Lower leg skin (tissue), 3 donors: Measurements from ENCODE around the gene CDK18.

Source experiments
- CTCF ChIP-seq, 3 donors: fragments of 450-650 bp; IDR thresholded peaks; one replicate each; pipeline ENCODE4 v1.5.1; 2016; ENCODE audit warnings: antibody characterized with exemption in 3 of 3, mild to moderate bottlenecking in 3 of 3, moderate library complexity in 2 of 3
- POLR2A ChIP-seq, 2 donors: fragments of 450-650 bp; IDR thresholded peaks; one replicate each; pipeline ENCODE4 v1.6.1; 2016 to 2017; ENCODE audit warnings: antibody characterized with exemption in 2 of 2, mild to moderate bottlenecking in 1 of 2, moderate library complexity in 1 of 2

- TF ChIP-seq CTCF (IDR thresholded peaks at IDR 0.05) = no peak
- no peak for TF ChIP-seq POLR2A (IDR thresholded peaks at IDR 0.05)
These were observed 23.5 kb downstream of the CDK18 start for GRCh38 chr1:205527931-205528330.
